Stimulated activated CD8-positive, alpha-beta memory T cell treated with anti-CD3 and anti-CD28 coated beads, Interleukin-12 subunit alpha, Interleukin-12 subunit beta, amount 100 ng/mL, for 1 hour (primary cell): ENCODE data around the gene GDA.
A peak's percentile ranks its signal among the peaks of the same experiment; 100 is the strongest.
"Not testable (repeated sequence)": the region's sequence is repeated elsewhere in the genome, so short reads cannot be mapped to it uniquely, and the experiment has no call there.

Source experiments
- DNase-seq: peaks from one replicate; pipeline ENCODE4 v3.0.0-alpha.2; 2020; ENCODE audit warnings: low read depth

Gene GDA

DNA sequence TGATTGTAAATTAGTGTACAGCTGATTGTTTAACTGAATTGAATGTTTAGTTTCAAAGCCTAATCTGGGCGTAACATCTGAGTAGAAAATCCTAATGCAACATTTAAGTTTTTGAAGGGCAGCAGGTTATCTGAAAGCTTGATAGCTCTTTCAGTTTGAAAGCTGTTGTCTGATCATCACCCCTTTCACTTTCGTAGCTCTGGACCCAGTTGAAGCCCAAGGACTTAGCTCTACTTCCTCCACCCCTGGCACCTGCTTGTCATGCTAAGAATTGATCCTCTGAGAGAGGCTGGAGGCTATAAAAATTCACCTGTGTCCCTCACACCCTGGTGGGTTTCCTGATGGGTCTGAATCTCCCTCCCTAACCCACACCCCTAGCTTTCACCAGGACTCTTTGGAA lies 129.7 kb downstream of the GDA start:
- DNase-seq = no peak

DNA sequence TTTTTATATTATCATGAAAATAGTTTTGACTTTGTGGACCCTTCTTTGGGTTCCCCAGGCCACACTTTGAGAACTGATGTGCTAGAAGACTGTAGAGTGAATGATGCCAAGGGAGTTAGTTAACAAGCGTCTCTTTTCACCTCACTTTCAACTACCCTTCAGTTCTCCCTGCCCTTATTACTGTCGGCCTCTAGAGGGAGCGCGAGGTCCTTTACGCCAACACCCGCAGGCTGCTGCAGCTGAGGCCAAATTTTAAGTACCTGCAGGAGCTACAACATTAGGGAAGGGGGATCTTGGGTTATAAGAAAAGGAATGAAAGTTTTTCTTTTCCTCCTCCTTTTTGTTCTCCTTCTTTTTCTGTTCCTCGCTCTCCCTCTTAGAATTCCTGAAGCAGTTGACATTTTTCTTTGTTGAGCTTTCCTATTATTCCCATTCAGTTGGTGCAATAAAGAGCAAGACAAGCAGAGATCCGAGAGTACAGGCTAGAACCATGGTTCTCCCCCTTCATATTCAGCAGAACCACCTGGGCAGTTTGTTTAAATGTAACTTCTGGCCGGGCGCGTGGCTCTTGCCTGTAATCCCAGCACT lies 131.8 kb downstream of the GDA start:
- DNase-seq = peak; percentile 57

DNA sequence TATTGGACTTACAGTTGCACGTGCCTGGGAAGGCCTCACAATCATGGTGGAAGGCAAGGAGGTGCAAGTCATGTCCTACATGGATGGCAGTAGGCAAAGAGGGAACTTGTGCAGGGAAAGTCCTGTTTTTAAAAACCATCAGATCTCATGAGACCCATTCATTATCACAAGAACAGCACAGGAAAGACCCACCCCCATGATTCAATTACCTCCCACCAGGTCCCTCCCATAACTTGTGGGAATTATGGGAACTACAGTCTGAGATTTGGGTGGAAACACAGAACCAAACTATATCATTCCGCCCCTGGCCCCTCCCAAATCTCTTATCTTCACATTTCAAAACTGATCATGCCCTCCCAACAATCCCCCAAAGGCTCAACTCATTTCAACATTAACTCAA lies 140.2 kb downstream of the GDA start:
- DNase-seq = no peak

DNA sequence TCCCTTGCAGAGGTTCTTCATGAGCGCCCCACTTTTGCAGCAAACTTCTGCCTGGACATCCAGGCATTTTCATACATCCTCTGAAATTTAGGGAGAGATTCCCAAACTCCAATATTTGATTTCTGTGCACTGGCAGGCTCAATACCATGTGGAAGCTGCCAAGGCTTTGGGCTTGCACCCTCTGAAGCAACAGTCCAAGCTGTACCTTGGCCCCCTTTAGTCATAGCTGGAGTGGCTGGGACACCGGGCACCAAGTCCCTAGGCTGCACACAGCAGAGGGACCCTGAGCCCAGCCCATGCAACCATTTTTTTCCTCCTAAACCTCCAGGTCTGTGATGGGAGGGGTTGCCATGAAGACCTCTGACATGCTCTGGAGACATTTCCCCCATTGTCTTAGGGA lies 141.1 kb downstream of the GDA start:
- DNase-seq = no peak

DNA sequence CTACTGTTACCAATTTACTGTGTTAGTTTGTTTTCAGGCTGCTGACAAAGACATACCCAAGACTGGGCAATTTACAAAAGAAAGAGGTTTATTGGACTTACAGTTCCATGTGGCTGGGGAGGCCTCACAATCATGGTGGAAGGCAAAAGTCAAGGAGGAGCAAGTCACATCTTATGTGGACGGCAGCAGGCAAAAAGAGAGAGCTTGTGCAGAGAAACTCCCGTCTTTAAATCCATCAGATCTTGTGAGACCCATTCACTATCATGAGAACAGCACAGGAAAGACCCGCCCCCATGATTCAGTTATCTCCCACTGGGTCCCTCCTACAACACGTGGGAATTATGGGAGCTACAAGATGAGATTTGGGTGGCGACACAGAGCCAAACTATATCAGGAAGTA lies 142.3 kb downstream of the GDA start:
- DNase-seq = not testable (repeated sequence)

DNA sequence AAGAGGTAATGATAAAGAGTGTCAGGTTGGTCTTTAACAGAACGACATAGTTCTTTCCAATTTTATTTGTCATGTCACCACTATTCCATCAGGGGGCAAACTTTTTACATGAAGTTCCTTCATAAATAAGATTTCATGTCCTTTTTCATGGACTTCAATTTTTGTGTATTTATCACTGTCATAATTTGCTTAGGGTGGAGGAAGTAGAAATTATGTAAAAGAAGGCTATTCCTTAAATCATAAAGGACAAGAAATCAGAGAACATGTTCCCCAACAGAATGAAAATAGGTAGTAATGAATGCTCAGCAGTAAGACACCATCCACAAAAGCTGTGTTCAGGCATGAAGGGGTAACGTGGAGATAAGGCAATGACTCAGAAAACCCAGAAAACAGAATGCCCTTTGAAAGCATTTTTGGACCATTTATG lies 143.0 kb downstream of the GDA start:
- no peak for DNase-seq

DNA sequence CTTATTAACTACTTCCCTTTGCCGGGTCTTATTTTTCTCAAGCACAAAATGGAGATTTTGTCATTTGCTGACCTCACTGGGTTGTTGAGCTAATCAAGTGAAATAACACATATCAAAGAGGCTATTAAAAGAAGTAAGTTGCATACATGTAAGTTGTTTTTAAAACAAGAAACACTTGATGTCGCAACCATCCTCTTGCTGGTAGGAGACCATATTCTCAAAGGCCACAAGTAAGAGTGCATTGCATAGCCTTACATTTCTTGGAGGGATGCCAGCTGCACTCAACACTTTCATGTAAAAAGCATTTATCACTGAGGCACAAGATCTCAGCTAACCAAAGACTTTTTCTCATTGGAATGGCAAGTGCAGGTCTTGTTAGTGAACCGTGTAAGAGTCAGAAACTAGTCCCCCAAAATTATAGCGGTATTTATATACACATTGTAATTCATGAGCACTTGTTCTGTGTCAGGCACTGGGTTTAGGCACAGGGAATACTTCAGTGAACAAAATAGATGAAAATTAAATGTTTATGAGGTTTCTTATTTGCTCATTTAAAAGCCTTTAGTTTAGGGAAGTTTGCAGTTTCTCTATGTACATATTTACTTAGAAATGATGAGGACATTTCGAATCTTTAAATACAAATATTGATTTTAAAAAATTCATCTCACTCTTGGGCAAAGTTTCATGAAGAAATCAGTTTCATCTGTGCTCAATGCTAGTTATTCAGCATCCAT lies 143.8 kb downstream of the GDA start:
- DNase-seq = no peak

DNA sequence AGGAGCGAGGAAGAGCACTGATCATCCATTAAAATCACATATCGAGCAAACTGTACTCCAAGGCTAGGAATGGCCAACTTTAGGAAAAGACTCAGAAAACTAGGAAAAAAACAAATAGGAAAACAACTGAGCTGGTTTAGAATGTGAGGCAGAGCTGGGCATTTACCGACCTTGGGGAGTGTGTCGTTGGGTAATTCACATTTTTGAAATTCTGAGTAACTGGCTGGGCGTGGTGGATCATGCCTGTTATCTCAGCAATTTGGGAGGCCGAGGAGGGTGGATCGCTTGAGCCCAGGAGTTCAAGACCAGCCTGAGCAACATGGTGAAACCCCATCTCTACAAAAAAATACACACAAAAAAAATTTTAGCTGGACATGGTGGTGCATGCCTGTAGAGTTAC lies 145.7 kb downstream of the GDA start:
- no peak for DNase-seq

DNA sequence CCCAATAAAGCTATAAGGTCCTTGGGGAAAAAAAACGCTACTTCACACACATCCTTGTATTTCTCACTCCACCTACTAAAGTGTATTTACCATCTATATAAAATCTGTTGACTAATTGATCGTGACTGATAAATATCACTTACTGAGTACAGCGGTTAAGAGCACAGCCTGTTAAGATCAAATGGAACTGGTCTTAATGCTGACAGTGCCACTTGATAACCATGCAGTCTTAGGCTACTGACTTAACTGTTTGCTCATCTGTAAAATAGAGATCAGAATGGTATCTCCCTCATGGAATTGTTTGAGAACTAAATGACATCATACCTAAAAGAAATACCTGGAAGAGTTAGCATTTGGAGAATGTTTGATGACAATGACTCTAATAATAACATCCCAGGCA lies 148.3 kb downstream of the GDA start:
- DNase-seq = no peak

DNA sequence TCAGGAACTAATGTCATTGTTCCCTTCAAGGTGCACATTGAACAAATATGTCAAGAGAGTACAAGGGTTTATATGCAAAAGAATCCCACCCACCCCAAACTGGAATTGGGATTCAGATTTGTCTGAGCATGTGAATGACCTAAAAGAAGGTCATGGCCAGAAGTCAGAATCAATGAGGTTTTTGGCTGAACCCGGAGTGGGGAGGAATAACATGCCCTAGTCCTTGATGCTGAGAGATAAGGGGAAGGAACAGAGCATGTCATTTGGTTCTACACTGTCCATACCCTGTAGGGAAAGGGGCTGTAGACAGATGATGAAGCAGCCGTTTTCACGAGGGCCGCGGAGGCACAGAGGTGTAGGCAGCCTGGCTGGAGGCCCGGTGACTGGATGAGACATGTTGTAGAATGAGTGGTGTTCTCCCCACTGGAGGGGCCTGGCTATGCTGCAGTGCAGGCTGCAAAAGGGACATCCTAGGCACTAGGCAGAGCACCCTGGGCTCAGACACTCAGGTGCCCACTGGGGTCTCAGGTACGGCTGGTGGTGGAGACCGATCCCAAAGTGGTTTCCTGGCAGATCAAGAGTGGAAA lies 149.9 kb downstream of the GDA start:
- no peak for DNase-seq

DNA sequence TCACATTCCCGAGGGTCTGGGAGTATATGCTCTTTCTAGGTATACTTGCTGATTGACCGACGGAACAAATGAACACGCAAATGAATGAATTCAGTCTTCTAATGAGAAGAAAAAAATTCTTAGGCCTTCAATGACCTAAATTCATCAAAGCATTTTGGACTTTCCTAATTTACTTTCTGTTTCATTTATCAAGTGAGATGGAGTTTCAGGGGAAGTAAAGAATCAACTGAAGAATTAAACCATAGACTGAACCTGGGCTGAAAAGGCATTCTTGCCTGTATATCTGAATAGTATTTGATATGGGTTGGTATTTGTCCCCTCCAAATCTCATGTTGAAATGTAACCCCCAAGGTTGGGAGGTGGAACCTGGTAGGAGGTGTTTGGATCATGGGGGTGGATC lies 151.6 kb downstream of the GDA start:
- no peak for DNase-seq
